ENCODE results near the gene ZXDB. TPM values are rescaled to one million over a fixed set of nuclear protein-coding genes. Genes with fewer than 3 reads are reported as not detected.
"Not testable (repeated sequence)": the region's sequence is repeated elsewhere in the genome, so short reads cannot be mapped to it uniquely, and the experiment has no call there.

The ZXDB gene
- 3.9 TPM for polyA plus RNA-seq (2013, experiment 1 of 2)
- polyA plus RNA-seq (2013, experiment 2 of 2): 3.8 TPM

DNA sequence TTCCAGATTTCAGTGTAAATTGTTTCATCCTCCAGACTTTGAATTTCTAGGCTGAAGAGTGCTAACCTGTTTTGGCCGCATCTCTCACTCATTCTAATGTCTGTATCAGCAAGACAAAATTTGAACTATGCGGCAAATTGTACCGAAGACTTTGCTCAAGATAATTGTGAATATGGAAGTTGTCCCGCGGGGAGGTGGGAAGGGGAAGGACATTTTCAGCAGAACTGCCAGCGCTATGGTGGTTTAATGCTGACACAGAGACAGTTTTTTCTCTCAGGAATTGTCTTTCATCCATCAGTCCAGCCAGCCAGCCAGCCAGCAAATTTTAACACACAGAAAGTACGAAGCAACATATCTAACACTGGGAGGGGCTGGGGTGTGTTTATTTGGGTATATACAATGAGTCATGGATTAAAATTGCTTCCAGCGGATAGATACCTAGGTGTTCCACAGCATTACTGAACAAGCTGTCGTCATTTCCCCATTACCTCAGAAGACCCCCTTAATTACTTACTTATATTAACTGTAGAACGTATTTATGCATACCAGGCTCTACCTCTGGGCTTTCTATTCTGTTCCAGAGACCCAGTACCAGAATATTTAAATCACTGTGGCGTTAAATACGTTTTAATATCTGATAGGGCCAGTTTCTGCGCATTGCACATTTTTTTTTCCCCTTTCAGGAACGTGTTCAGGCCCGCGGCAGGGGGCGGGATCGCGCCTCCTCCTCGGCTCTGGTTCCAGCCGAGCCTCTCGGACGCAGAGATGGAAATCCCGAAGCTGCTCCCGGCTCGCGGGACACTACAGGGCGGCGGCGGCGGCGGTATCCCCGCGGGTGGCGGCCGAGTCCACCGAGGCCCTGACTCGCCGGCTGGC is at the start of gene ZXDB:
ZXDB (plus strand) TSS at position 728 of the 876 bp plus-strand sequence; CDS start at position 766, 38 bp downstream.
- H3K9me3 ChIP-seq (ENCODE audit: control insufficient read depth, low read length); H3K36me3 ChIP-seq (ENCODE audit: control insufficient read depth, insufficient read depth, low read length): not testable (repeated sequence)
- Histone ChIP-seq H3K4me3 (ENCODE audit: extremely low read depth, insufficient read depth, low read length, poor library complexity, severe bottlenecking) (peak within 1 kb of the TSS; percentile 44), H3K4me1 (ENCODE audit: control insufficient read depth, insufficient read depth, low read length, poor library complexity, severe bottlenecking) (peaks cover 11% of the 10 kb centered on the region), H3K27ac (ENCODE audit: low read depth, low read length, severe bottlenecking) (peak within 1 kb of the TSS; percentile 71)
- no CpG with 5 or more reads among the region's 39 CpGs for WGBS, 2 experiments (ENCODE audit: insufficient coverage in 2 of 2)

DNA sequence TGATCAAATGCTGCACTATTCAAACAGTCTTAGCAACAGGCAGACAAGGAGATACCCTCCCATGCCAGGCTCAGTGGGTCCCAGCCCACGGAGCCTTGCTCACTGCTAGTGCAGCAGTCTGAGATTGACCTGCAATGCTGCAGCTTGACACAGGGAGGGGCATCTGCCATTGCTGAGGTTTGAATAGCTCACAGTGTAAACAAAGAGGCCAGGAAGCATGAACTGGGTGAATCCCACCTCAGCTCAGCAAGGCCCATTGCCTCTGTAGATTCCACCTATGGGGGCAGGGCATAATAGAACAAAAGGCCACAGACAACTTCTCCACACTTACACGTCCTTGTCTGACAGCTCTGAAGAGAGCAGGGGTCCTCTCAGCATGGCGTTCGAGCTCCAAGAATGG is 26.6 kb upstream of the ZXDB start:
- Histone ChIP-seq H3K36me3 (ENCODE audit: control insufficient read depth, insufficient read depth, low read length) (no peaks in the 10 kb centered on the region), H3K4me3 (ENCODE audit: extremely low read depth, insufficient read depth, low read length, poor library complexity, severe bottlenecking) (no peak overlapping the region), H3K4me1 (ENCODE audit: control insufficient read depth, insufficient read depth, low read length, poor library complexity, severe bottlenecking) (no peaks in the 10 kb centered on the region), H3K9me3 (ENCODE audit: control insufficient read depth, low read length) (no peaks in the 10 kb centered on the region), H3K27ac (ENCODE audit: low read depth, low read length, severe bottlenecking) (no peak overlapping the region)
- WGBS, 2 experiments (ENCODE audit: insufficient coverage in 2 of 2): 60% methylated on average over 1 of the region's 4 CpGs; no CpG with 5 or more reads in 1 of the 2 experiments

- H3K4me3 ChIP-seq (ENCODE audit: extremely low read depth, insufficient read depth, low read length, poor library complexity, severe bottlenecking): no peak overlapping the region
- no peaks in the 10 kb centered on the region for H3K36me3 ChIP-seq (ENCODE audit: control insufficient read depth, insufficient read depth, low read length)
- H3K9me3 ChIP-seq (ENCODE audit: control insufficient read depth, low read length): no peaks in the 10 kb centered on the region
- no peak overlapping the region for H3K27ac ChIP-seq (ENCODE audit: low read depth, low read length, severe bottlenecking)
- no peaks in the 10 kb centered on the region for H3K4me1 ChIP-seq (ENCODE audit: control insufficient read depth, insufficient read depth, low read length, poor library complexity, severe bottlenecking)
- 0 to 60% methylated on average over 1 of the region's 2 CpGs for WGBS, 2 experiments (ENCODE audit: insufficient coverage in 2 of 2)
Observed at GRCh38 chrX:57573754-57574153, 18.1 kb upstream of the ZXDB start.

DNA sequence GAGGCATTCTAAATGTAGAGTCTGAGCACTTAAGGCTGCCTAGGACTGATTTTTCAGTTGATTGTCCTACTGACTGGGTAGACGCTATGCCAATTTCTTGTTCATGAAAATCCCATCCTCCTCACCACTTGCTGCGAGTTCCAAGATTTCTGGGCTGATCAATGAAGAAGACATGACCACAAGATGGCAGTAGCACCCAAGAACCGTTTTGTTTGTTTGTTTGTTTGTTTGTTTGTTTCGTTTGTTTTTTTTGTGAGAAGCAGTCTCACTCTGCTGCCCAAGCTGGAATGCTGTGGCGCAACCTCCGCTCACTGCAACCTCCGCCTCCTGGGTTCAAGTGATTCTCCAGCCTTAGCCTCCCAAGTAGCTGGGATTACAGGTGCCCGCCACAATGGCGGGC is 8.9 kb upstream of the ZXDB start:
- H3K36me3 ChIP-seq (ENCODE audit: control insufficient read depth, insufficient read depth, low read length); H3K4me3 ChIP-seq (ENCODE audit: extremely low read depth, insufficient read depth, low read length, poor library complexity, severe bottlenecking); H3K9me3 ChIP-seq (ENCODE audit: control insufficient read depth, low read length); H3K4me1 ChIP-seq (ENCODE audit: control insufficient read depth, insufficient read depth, low read length, poor library complexity, severe bottlenecking); H3K27ac ChIP-seq (ENCODE audit: low read depth, low read length, severe bottlenecking): not testable (repeated sequence)
- WGBS, 2 experiments (ENCODE audit: insufficient coverage in 2 of 2): 67 to 94% methylated on average over 1 to 3 of the region's 9 CpGs

DNA sequence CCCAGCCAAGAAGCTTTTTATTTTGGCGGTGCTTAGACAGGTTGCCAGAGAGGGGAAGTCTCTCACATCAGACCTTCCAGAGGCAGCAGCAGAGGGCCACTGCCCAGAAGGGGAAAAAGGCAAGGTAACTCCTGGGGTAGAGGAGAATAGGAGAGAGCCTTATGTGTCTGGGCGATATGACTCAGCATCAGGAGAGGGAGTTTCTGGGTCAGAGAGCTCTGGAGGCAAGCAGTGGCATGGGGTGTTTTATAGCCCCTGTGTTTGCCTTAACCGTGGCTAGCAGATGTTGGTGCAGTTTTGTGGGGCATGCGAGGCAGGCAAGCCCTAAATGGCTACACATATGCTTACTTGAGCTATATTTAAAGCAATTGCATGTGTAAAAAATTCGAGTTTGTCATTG is 8.3 kb upstream of the ZXDB start:
- Histone ChIP-seq H3K9me3 (ENCODE audit: control insufficient read depth, low read length) (no peaks in the 10 kb centered on the region), H3K27ac (ENCODE audit: low read depth, low read length, severe bottlenecking) (no peak overlapping the region), H3K4me3 (ENCODE audit: extremely low read depth, insufficient read depth, low read length, poor library complexity, severe bottlenecking) (no peak overlapping the region), H3K36me3 (ENCODE audit: control insufficient read depth, insufficient read depth, low read length) (no peaks in the 10 kb centered on the region), H3K4me1 (ENCODE audit: control insufficient read depth, insufficient read depth, low read length, poor library complexity, severe bottlenecking) (no peaks in the 10 kb centered on the region)
- 67 to 100% methylated on average over 1 of the region's 5 CpGs for WGBS, 2 experiments (ENCODE audit: insufficient coverage in 2 of 2)

GRCh38 chrX:57586360-57586759 is 5.5 kb upstream of the ZXDB start:
- no peak overlapping the region for H3K4me3 ChIP-seq (ENCODE audit: extremely low read depth, insufficient read depth, low read length, poor library complexity, severe bottlenecking)
- H3K27ac ChIP-seq (ENCODE audit: low read depth, low read length, severe bottlenecking): no peak overlapping the region
- H3K36me3 ChIP-seq (ENCODE audit: control insufficient read depth, insufficient read depth, low read length): no peaks in the 10 kb centered on the region
- 70 to 100% methylated on average over 1 to 2 of the region's 4 CpGs for WGBS, 2 experiments (ENCODE audit: insufficient coverage in 2 of 2)
- H3K9me3 ChIP-seq (ENCODE audit: control insufficient read depth, low read length): no peaks in the 10 kb centered on the region
- peaks cover 2% of the 10 kb centered on the region for H3K4me1 ChIP-seq (ENCODE audit: control insufficient read depth, insufficient read depth, low read length, poor library complexity, severe bottlenecking)

GRCh38 chrX:57587062-57587461 is 4.7 kb upstream of the ZXDB start:
- no peaks in the 10 kb centered on the region for H3K36me3 ChIP-seq (ENCODE audit: control insufficient read depth, insufficient read depth, low read length)
- no peak overlapping the region for H3K27ac ChIP-seq (ENCODE audit: low read depth, low read length, severe bottlenecking)
- no peaks in the 10 kb centered on the region for H3K9me3 ChIP-seq (ENCODE audit: control insufficient read depth, low read length)
- WGBS, 2 experiments (ENCODE audit: insufficient coverage in 2 of 2): no CpG with 5 or more reads among the region's 2 CpGs
- peaks cover 2% of the 10 kb centered on the region for H3K4me1 ChIP-seq (ENCODE audit: control insufficient read depth, insufficient read depth, low read length, poor library complexity, severe bottlenecking)
- no peak overlapping the region for H3K4me3 ChIP-seq (ENCODE audit: extremely low read depth, insufficient read depth, low read length, poor library complexity, severe bottlenecking)

GRCh38 chrX:57587607-57588006 is 4.2 kb upstream of the ZXDB start:
- no CpG with 5 or more reads among the region's 2 CpGs for WGBS, 2 experiments (ENCODE audit: insufficient coverage in 2 of 2)
- no peaks in the 10 kb centered on the region for H3K36me3 ChIP-seq (ENCODE audit: control insufficient read depth, insufficient read depth, low read length)
- H3K4me3 ChIP-seq (ENCODE audit: extremely low read depth, insufficient read depth, low read length, poor library complexity, severe bottlenecking): no peak overlapping the region
- peaks cover 2% of the 10 kb centered on the region for H3K4me1 ChIP-seq (ENCODE audit: control insufficient read depth, insufficient read depth, low read length, poor library complexity, severe bottlenecking)
- H3K9me3 ChIP-seq (ENCODE audit: control insufficient read depth, low read length): no peaks in the 10 kb centered on the region
- H3K27ac ChIP-seq (ENCODE audit: low read depth, low read length, severe bottlenecking): no peak overlapping the region

DNA sequence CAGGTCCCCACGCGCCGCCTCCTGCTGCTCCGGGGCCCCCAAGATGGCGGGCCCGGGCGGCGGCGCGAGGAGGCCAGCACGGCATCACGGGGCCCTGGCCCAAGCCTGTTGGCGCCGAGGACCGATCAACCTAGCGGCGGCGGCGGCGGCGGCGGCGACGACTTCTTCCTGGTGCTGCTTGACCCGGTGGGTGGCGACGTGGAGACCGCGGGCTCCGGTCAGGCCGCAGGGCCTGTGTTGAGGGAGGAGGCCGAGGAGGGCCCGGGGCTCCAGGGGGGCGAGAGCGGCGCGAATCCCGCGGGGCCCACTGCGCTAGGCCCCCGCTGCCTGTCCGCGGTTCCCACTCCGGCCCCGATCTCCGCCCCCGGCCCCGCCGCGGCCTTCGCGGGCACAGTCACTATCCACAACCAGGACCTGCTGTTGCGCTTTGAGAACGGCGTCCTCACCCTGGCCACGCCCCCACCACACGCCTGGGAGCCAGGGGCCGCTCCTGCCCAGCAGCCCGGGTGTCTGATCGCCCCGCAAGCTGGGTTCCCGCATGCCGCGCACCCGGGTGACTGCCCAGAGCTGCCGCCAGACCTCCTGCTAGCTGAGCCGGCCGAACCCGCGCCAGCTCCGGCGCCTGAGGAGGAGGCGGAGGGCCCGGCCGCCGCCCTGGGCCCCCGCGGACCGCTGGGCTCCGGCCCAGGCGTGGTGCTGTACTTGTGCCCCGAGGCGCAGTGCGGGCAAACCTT is 516 bp downstream of the ZXDB start:
- H3K9me3 ChIP-seq (ENCODE audit: control insufficient read depth, low read length); H3K36me3 ChIP-seq (ENCODE audit: control insufficient read depth, insufficient read depth, low read length): not testable (repeated sequence)
- WGBS, 2 experiments (ENCODE audit: insufficient coverage in 2 of 2): 0% methylated on average over 3 of the region's 84 CpGs; no CpG with 5 or more reads in 1 of the 2 experiments
- H3K27ac ChIP-seq (ENCODE audit: low read depth, low read length, severe bottlenecking): peak overlapping the region; percentile 67
- peaks cover 15% of the 10 kb centered on the region for H3K4me1 ChIP-seq (ENCODE audit: control insufficient read depth, insufficient read depth, low read length, poor library complexity, severe bottlenecking)
- peak overlapping the region; percentile 44 for H3K4me3 ChIP-seq (ENCODE audit: extremely low read depth, insufficient read depth, low read length, poor library complexity, severe bottlenecking)

GRCh38 chrX:57592894-57593215 is 1.0 kb downstream of the ZXDB start:
- H3K36me3 ChIP-seq (ENCODE audit: control insufficient read depth, insufficient read depth, low read length); H3K27ac ChIP-seq (ENCODE audit: low read depth, low read length, severe bottlenecking); H3K9me3 ChIP-seq (ENCODE audit: control insufficient read depth, low read length): not testable (repeated sequence)
- H3K4me3 ChIP-seq (ENCODE audit: extremely low read depth, insufficient read depth, low read length, poor library complexity, severe bottlenecking): peak overlapping the region; percentile 44
- 0% methylated on average over 1 of the region's 15 CpGs for WGBS, 2 experiments (ENCODE audit: insufficient coverage in 2 of 2)
- peaks cover 15% of the 10 kb centered on the region for H3K4me1 ChIP-seq (ENCODE audit: control insufficient read depth, insufficient read depth, low read length, poor library complexity, severe bottlenecking)

DNA sequence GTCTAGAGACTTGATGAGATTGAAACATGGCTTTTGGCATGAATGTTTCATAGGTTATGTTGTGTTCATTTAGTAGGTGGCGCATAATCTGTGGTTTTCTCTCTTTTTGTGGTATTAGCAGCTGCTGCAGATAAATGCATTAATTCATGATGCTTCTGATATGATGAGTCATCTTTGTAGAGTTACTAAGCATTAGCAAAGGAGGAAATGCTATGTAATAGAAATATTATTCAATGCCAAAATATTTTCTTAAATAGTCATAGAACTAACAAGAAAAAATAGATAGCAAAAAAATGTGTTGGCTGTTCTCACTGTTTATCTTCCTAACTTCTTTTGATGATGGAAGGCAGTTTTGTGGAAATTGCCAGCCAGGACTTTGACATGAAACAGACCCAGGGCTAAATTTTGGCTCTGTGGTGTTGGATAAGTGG is 3.6 kb downstream of the ZXDB start:
- Histone ChIP-seq H3K36me3 (ENCODE audit: control insufficient read depth, insufficient read depth, low read length) (no peaks in the 10 kb centered on the region), H3K27ac (ENCODE audit: low read depth, low read length, severe bottlenecking) (peak overlapping the region; percentile 10), H3K4me3 (ENCODE audit: extremely low read depth, insufficient read depth, low read length, poor library complexity, severe bottlenecking) (no peak overlapping the region), H3K4me1 (ENCODE audit: control insufficient read depth, insufficient read depth, low read length, poor library complexity, severe bottlenecking) (peaks cover 15% of the 10 kb centered on the region), H3K9me3 (ENCODE audit: control insufficient read depth, low read length) (no peaks in the 10 kb centered on the region)
- WGBS, 2 experiments (ENCODE audit: insufficient coverage in 2 of 2): no CpG with 5 or more reads among the region's 1 CpG

All from mesodermal cell (in vitro differentiated cells).